ENCODE measurements around the gene GOLGA8M. TPM values are rescaled to one million over a fixed set of nuclear protein-coding genes. Genes with fewer than 3 reads are reported as not detected.

Gene GOLGA8M
- 0.27 TPM in 1 of 2 replicates, not detected in the other for total RNA-seq

GRCh38 chr15:28712270-28712669 lies at the start of gene GOLGA8M:
TSS of gene GOLGA8M (minus strand) at chr15:28712421. CDS start at chr15:28712323, 98 bp downstream.

Small RNA genes within 50 kb of the gene (small RNA-seq; reads per million reads assigned to genes)
- not detected for gene RN7SL719P

Other genes starting within 250 kb of the GOLGA8M start
- gene GOLGA8G, start 179.4 kb downstream of the GOLGA8M start, total RNA-seq, result not detected in 2 replicates
- not detected in 2 replicates for gene GOLGA6L25, start 158.9 kb downstream of the GOLGA8M start, total RNA-seq
- gene GOLGA6L7, start 136.2 kb upstream of the GOLGA8M start, total RNA-seq, result not detected in 2 replicates
- gene APBA2, start 173.6 kb upstream of the GOLGA8M start, total RNA-seq, result 30.1 and 37.3 TPM in 2 replicates